HepG2 (cell line): Measurements from ENCODE around the gene TEC. TPM values are rescaled to one million over a fixed set of nuclear protein-coding genes. Genes with fewer than 3 reads are reported as not detected.

Experiments used
- ATAC-seq: fragments of 200-7000 bp; cut with Tn5 transposase; 3 replicates; pipeline ENCODE4 v1.9.1; 2020; ENCODE audit warnings: mild to moderate bottlenecking, moderate library complexity
- BruUV-seq: library from RNA; stranded (reverse); fragments of 400-500 nt; replicated peaks from 2 replicates; lab custom pipeline; 2021; lab: Mats Ljungman, UMichigan
- CTCF ChIA-PET: fragments of 300-600 bp; formaldehyde crosslinking; extraction: SDS; loops from one replicate; lab custom pipeline; 2021; ENCODE audit warnings: low total read pairs, inconsistent platforms, low intra/inter-chr PET ratio; lab: Yijun Ruan, JAX
- POLR2A ChIA-PET: fragments of 350-600 bp; sonication (Branson Sonifier 250); formaldehyde crosslinking; loops from one replicate; lab custom pipeline; 2020; ENCODE audit warnings: antibody characterized with exemption, inconsistent platforms; lab: Yijun Ruan, JAX
- DNase-seq: peaks from one replicate; pipeline ENCODE4 v3.0.0-alpha.2; 2015; ENCODE audit warnings: low spot score
- FAIRE-seq: peaks from 3 replicates; lab custom pipeline; 2011; peaks lifted over from hg19 to GRCh38; lab: Jason Lieb, UNC
- H2AFZ ChIP-seq: one replicate; pipeline ENCODE4 v1.6.1; 2011; ENCODE audit warnings: low read length, inconsistent platforms
- H3K27ac ChIP-seq: fragments of 300-600 bp; 3 replicates; pipeline ENCODE4 v1.8.0; 2011; ENCODE audit warnings: mixed run types, mild to moderate bottlenecking, mixed read lengths, low read length, inconsistent platforms; ENCODE audit not compliant: insufficient read depth; ENCODE audit errors: extremely low read length
- H3K27me3 ChIP-seq, 2 experiments: fragments of 200-600 bp in 1 of 2; 2 replicates in 1 of 2; 3 replicates in 1 of 2; pipeline versions ENCODE4 v1.6.0 to v1.8.0; 2011; ENCODE audit warnings: low read length in 2 of 2, mild to moderate bottlenecking in 2 of 2, moderate library complexity in 2 of 2, inconsistent platforms in 1 of 2; ENCODE audit not compliant: insufficient read depth in 2 of 2, control insufficient read depth in 1 of 2
- H3K36me3 ChIP-seq, 2 experiments: fragments of 200-600 bp in 1 of 2; replicated peaks in 1 of 2; 2 replicates in 1 of 2; 3 replicates in 1 of 2; pipeline versions ENCODE4 v1.5.1 to v1.8.0; 2011; ENCODE audit warnings: low read length in 2 of 2, inconsistent platforms in 1 of 2; ENCODE audit not compliant: insufficient read depth in 2 of 2, control insufficient read depth in 1 of 2
- H3K4me1 ChIP-seq: 2 replicates; pipeline ENCODE4 v1.5.1; 2012; ENCODE audit warnings: low read length, inconsistent platforms; ENCODE audit not compliant: insufficient read depth
- H3K4me2 ChIP-seq: 2 replicates; pipeline ENCODE4 v1.6.0; 2011; ENCODE audit warnings: low read depth, low read length, inconsistent platforms
- H3K4me3 ChIP-seq, 3 experiments: fragments of 200-600 bp in 1 of 3; sonication (generic), shearing (Covaris generic) in 1 of 3; replicated peaks in 1 of 3; 2 replicates each; pipeline ENCODE4 v1.5.1; 2011 to 2016; ENCODE audit warnings: low read length in 3 of 3, inconsistent platforms in 2 of 3, low read depth in 2 of 3, mild to moderate bottlenecking in 2 of 3, control low read depth in 1 of 3, mixed read lengths in 1 of 3; ENCODE audit not compliant: insufficient read depth in 1 of 3
- H3K79me2 ChIP-seq: one replicate; pipeline ENCODE4 v1.6.1; 2011; ENCODE audit warnings: low read length, inconsistent platforms; ENCODE audit not compliant: insufficient read depth
- H3K9ac ChIP-seq: 2 replicates; pipeline ENCODE4 v1.6.0; 2011; ENCODE audit warnings: mild to moderate bottlenecking, low read depth, low read length, inconsistent platforms; ENCODE audit not compliant: insufficient read depth
- H3K9me3 ChIP-seq: 2 replicates; pipeline ENCODE4 v1.5.1; 2012; ENCODE audit warnings: mild to moderate bottlenecking, low read length
- H4K20me1 ChIP-seq: 2 replicates; pipeline ENCODE4 v1.6.0; 2011; ENCODE audit warnings: inconsistent platforms, mild to moderate bottlenecking, low read length, moderate library complexity; ENCODE audit not compliant: insufficient read depth
- CREB1 ChIP-seq, 2 experiments: fragments of 450-650 bp in 1 of 2; IDR thresholded peaks; 2 replicates each; pipeline ENCODE4 v1.6.1; 2016 to 2017; ENCODE audit warnings: control low read depth in 1 of 2, mild to moderate bottlenecking in 1 of 2, missing compliant biosample characterization in 1 of 2, missing genetic modification characterization in 1 of 2
- HNF1B ChIP-seq: sonication (generic); formaldehyde crosslinking; IDR thresholded peaks from 2 replicates; pipeline ENCODE4 v1.5.1; 2020; ENCODE audit warnings: mild to moderate bottlenecking, moderate library complexity, missing genetic modification reagents
- ZMYM4 ChIP-seq: sonication (generic); formaldehyde crosslinking; IDR thresholded peaks from 2 replicates; pipeline ENCODE4 v1.8.1; 2023; ENCODE audit warnings: mild to moderate bottlenecking, missing genetic modification reagents
- ZNF121 ChIP-seq: sonication (generic); formaldehyde crosslinking; IDR thresholded peaks from 2 replicates; pipeline ENCODE4 v1.5.0; 2020; ENCODE audit warnings: mild to moderate bottlenecking, missing genetic modification reagents
- ZNF318 ChIP-seq: sonication (generic); formaldehyde crosslinking; IDR thresholded peaks from 2 replicates; pipeline ENCODE4 v1.4.0; 2020; ENCODE audit warnings: mild to moderate bottlenecking, missing genetic modification reagents
- ZNF510 ChIP-seq: sonication (generic); formaldehyde crosslinking; IDR thresholded peaks from 2 replicates; pipeline ENCODE4 v1.4.0; 2020; ENCODE audit warnings: low read depth, mild to moderate bottlenecking, missing genetic modification reagents
- ZNF720 ChIP-seq: sonication (generic); formaldehyde crosslinking; IDR thresholded peaks from 2 replicates; pipeline ENCODE4 v1.4.0; 2020; ENCODE audit warnings: missing genetic modification reagents
- WGBS: methylation state at CpG from one replicate; pipeline ENCODE4 v1.1.6; 2017; ENCODE audit warnings: low lambda C conversion rate; 5-methylcytosine and 5-hydroxymethylcytosine counted together
- in situ Hi-C: cut with HindIII; loops from 2 replicates; pipeline ENCODE4 v1.10.0; 2017; ENCODE audit warnings: low pct_unique_long_range_greater_than_20kb; ENCODE audit not compliant: extremely low pct_ligation_motif_present
- intact Hi-C: fragments of 100-400 bp; cut with micrococcal nuclease; formaldehyde crosslinking; loops from one replicate; pipeline ENCODE4 v1.10.0; 2022; ENCODE audit not compliant: unreplicated experiment
- polyA plus RNA-seq, 8 experiments: library from polyadenylated mRNA; depleted of rRNA in 3 of 8; stranded (reverse) in 7 of 8; unstranded in 1 of 8; fragments of >200 nt; fragmentation: Illumina TruSeq in 4 of 8; extraction: Trizol in 4 of 8; gene quantifications; 2 replicates each; pipeline versions ENCODE4 v1.2.1 to v1.2.3, GENCODE V29; 2011 to 2016; ENCODE audit warnings: low read depth in 4 of 8, missing spikeins in 1 of 8, mixed read lengths in 1 of 8; ENCODE audit not compliant: insufficient read depth in 1 of 8
- total RNA-seq, 5 experiments: library from RNA; depleted of rRNA; stranded (reverse); fragments of >200 nt; fragmentation: Illumina TruSeq; extraction: Trizol; gene quantifications; 2 replicates each; pipeline ENCODE4 v1.2.3, GENCODE V29; 2016; ENCODE audit warnings: low read depth in 1 of 5
- TF ChIP-seq, protein P1 (sequence below): sonication (generic); formaldehyde crosslinking; IDR thresholded peaks from 2 replicates; pipeline ENCODE4 v1.4.0; 2020; ENCODE audit warnings: missing genetic modification reagents

TEC gene
- total and polyA plus RNA-seq, 2 of the 13 experiments (the other 11 are each of a cell fraction or from before 2014, with no cell fraction given): 0.05 to 0.20 TPM

DNA sequence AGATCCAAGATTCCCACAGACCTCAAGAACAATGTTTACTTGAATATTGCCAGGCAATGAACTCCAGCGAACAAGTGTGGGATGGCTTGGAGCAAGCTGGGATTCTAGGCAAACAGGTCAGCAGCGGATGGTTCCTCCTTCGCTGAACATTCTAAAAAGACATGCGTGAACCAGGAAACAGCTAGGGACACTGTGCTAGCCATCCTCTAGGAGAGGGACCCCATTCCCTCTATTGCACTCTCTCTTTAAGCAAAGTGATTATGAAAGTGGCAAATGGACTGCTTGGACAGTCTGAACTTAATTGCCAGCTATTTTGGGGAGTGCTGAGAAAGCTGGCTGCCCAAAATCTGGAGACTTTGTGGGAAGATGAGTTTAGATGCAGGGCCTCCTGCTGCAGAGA lies 29.9 kb upstream of the TEC start:
- POLR2A ChIA-PET: no interaction called here
- no peak overlapping the region for H3K9ac ChIP-seq
- no peaks in the 10 kb centered on the region for H3K4me1 ChIP-seq
- FAIRE-seq: no peak
- TF ChIP-seq HNF1B (CRISPR knock-in tag): no peak
- no peak for TF ChIP-seq ZNF121
- no peak for TF ChIP-seq ZNF720 (CRISPR knock-in tag)
- no peak for TF ChIP-seq ZNF318
- TF ChIP-seq, protein P1, sequence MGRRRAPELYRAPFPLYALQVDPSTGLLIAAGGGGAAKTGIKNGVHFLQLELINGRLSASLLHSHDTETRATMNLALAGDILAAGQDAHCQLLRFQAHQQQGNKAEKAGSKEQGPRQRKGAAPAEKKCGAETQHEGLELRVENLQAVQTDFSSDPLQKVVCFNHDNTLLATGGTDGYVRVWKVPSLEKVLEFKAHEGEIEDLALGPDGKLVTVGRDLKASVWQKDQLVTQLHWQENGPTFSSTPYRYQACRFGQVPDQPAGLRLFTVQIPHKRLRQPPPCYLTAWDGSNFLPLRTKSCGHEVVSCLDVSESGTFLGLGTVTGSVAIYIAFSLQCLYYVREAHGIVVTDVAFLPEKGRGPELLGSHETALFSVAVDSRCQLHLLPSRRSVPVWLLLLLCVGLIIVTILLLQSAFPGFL: no peak
- TF ChIP-seq ZNF510 (CRISPR knock-in tag): no peak
- TF ChIP-seq ZMYM4 (CRISPR knock-in tag): no peak
- no peak for TF ChIP-seq CREB1 (IDR thresholded peaks at IDR 0.05)
- no peak for TF ChIP-seq CREB1 (CRISPR knock-in tag; IDR thresholded peaks at IDR 0.05)
- TF ChIP-seq, all 625 proteins: peak for 0
- intact Hi-C loops: no loop called here
- no peaks in the 10 kb centered on the region for H3K27me3 ChIP-seq
- no peaks in the 10 kb centered on the region for H3K36me3 ChIP-seq
- no TSS peak for BruUV-seq
- CTCF ChIA-PET: no interaction called here
- in situ Hi-C loops: no loop called here
- no peaks in the 10 kb centered on the region for H3K79me2 ChIP-seq
- no peak overlapping the region for H3K4me3 ChIP-seq
- WGBS: 25% methylated on average over 4 of the region's 4 CpGs
- no peak overlapping the region for H3K27ac ChIP-seq
- no peaks in the 10 kb centered on the region for H3K9me3 ChIP-seq
- DNase-seq (no peak), ATAC-seq (no peak)
- H4K20me1 ChIP-seq: no peaks in the 10 kb centered on the region
- no peak overlapping the region for H2AFZ ChIP-seq
- no peak overlapping the region for H3K4me2 ChIP-seq
